NT2/D1 (cell line): ENCODE data around the gene ACP7.
A peak's percentile ranks its signal among the peaks of the same experiment; 100 is the strongest.

Experiments
- DNase-seq: peaks from one replicate; pipeline ENCODE4 v3.0.0-alpha.2; 2011; ENCODE audit warnings: low read depth, low spot score
- H3K27me3 ChIP-seq: 2 replicates; pipeline ENCODE4 v1.6.0; 2011; ENCODE audit warnings: mild to moderate bottlenecking; ENCODE audit not compliant: insufficient read length, insufficient read depth
- H3K36me3 ChIP-seq: 2 replicates; pipeline ENCODE4 v1.6.1; 2011; ENCODE audit warnings: mild to moderate bottlenecking, low read length, mixed read lengths; ENCODE audit not compliant: insufficient read depth, insufficient read length
- H3K4me1 ChIP-seq: 2 replicates; pipeline ENCODE4 v1.5.1; 2011; ENCODE audit not compliant: insufficient read depth, insufficient read length
- H3K4me3 ChIP-seq: 2 replicates; pipeline ENCODE4 v1.5.1; 2011; ENCODE audit warnings: low read depth; ENCODE audit not compliant: insufficient read length
- H3K9ac ChIP-seq: 2 replicates; pipeline ENCODE4 v1.6.0; 2011; ENCODE audit warnings: low read depth; ENCODE audit not compliant: insufficient read length
- H3K9me3 ChIP-seq: 2 replicates; pipeline ENCODE4 v1.5.1; 2011; ENCODE audit warnings: mild to moderate bottlenecking, low read length; ENCODE audit not compliant: insufficient read depth
- SUZ12 ChIP-seq: IDR thresholded peaks from 2 replicates; pipeline ENCODE4 v1.6.1; 2011; ENCODE audit not compliant: insufficient read length, insufficient read depth; ENCODE audit errors: extremely low read depth
- YY1 ChIP-seq: IDR thresholded peaks from 2 replicates; pipeline ENCODE4 v1.6.1; 2011; ENCODE audit not compliant: insufficient read length, insufficient read depth
- ZNF274 ChIP-seq: IDR thresholded peaks from 2 replicates; pipeline ENCODE4 v1.6.1; 2011; ENCODE audit warnings: mild to moderate bottlenecking, low read depth, low read length

ACP7 gene

GRCh38 chr19:39122934-39123731 lies 39.0 kb downstream of the ACP7 start:
- Histone ChIP-seq H3K4me3 (no peak overlapping the region), H3K9ac (no peak overlapping the region), H3K9me3 (no peaks in the 10 kb centered on the region), H3K36me3 (peaks cover 3% of the 10 kb centered on the region), H3K27me3 (no peaks in the 10 kb centered on the region), H3K4me1 (peaks cover 4% of the 10 kb centered on the region)
- TF ChIP-seq YY1: no peak
- no peak for TF ChIP-seq SUZ12
- no peak for TF ChIP-seq ZNF274
- DNase-seq: no peak

- no peak for DNase-seq
- H3K36me3 ChIP-seq: peaks cover 5% of the 10 kb centered on the region
- no peaks in the 10 kb centered on the region for H3K27me3 ChIP-seq
- peak overlapping the region; percentile 50 for H3K9ac ChIP-seq
- TF ChIP-seq YY1 (no peak), ZNF274 (no peak), SUZ12 (no peak)
- no peak overlapping the region for H3K4me3 ChIP-seq
- H3K4me1 ChIP-seq: peaks cover 7% of the 10 kb centered on the region
- H3K9me3 ChIP-seq: no peaks in the 10 kb centered on the region
Observed at GRCh38 chr19:39124136-39124764, 40.1 kb downstream of the ACP7 start.

- Histone ChIP-seq H3K9me3 (no peaks in the 10 kb centered on the region), H3K9ac (no peak overlapping the region)
- no peak for TF ChIP-seq ZNF274
- no peak for TF ChIP-seq SUZ12
- no peak for TF ChIP-seq YY1
Observed at GRCh38 chr19:39125199-39125553, 41.0 kb downstream of the ACP7 start.

GRCh38 chr19:39125554-39126311 lies 41.6 kb downstream of the ACP7 start, which contains the start of gene PAK4:
Gene PAK4, plus strand, starts transcription at chr19:39125786. Its CDS starts 43,768 bp downstream, at chr19:39169554.
- peak; percentile 69 for TF ChIP-seq YY1
- TF ChIP-seq ZNF274: no peak
- Histone ChIP-seq H3K36me3 (peaks cover 8% of the 10 kb centered on the region), H3K4me1 (peaks cover 10% of the 10 kb centered on the region), H3K9me3 (no peaks in the 10 kb centered on the region), H3K27me3 (no peaks in the 10 kb centered on the region), H3K9ac (peak within 1 kb of the TSS; percentile 77), H3K4me3 (peak within 1 kb of the TSS; percentile 67)
- DNase-seq: peak; percentile 92

More at GRCh38 chr19:39125199-39125553, 41.0 kb downstream of the ACP7 start:
- no peak for DNase-seq
- Histone ChIP-seq H3K27me3 (no peaks in the 10 kb centered on the region), H3K36me3 (peaks cover 8% of the 10 kb centered on the region), H3K4me3 (no peak overlapping the region), H3K4me1 (peaks cover 10% of the 10 kb centered on the region)

DNA sequence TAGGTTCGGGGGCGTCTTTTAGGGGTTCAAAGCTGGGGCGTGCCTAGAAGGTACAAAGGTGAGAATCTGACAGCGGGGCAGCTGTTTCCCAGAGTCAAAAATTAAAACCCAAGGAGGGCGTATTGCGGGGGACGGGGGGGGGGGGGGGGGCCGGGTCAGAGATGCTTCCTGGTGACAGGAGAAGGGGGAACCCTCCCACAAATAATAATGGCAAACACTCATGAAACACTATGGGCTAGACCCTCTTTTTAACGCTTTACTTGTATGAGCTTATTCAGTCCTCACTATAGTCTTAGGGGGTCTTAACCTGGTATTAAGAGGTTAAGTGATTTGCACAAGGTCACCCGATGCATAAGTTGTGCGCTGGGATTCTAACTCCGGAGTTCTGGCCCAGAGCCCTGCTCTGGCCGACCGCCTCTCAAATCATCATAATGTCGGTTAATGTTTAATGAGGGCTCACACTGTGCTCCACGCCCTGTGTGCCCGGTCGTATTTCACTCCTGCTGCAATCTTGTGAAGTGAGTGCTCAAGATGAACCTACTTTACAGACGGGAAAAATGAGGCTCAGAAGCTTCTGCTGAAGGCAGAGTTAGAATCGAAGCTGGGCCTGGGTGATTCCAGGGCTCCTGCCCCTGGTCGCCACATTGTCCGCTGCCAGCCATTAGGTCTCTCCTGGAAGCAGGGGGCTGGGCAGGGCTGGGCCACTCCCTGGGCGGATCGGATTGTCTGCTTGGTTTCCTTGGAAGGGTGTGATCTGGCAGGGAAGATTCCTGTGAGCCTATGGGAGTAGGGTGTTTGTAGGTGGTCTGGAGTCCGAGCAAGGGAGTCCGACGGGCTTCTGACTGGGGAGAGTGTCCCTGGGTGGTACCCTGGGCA lies 42.4 kb downstream of the ACP7 start:
- no peak for DNase-seq
- peak overlapping the region; percentile 67 for H3K4me3 ChIP-seq

DNA sequence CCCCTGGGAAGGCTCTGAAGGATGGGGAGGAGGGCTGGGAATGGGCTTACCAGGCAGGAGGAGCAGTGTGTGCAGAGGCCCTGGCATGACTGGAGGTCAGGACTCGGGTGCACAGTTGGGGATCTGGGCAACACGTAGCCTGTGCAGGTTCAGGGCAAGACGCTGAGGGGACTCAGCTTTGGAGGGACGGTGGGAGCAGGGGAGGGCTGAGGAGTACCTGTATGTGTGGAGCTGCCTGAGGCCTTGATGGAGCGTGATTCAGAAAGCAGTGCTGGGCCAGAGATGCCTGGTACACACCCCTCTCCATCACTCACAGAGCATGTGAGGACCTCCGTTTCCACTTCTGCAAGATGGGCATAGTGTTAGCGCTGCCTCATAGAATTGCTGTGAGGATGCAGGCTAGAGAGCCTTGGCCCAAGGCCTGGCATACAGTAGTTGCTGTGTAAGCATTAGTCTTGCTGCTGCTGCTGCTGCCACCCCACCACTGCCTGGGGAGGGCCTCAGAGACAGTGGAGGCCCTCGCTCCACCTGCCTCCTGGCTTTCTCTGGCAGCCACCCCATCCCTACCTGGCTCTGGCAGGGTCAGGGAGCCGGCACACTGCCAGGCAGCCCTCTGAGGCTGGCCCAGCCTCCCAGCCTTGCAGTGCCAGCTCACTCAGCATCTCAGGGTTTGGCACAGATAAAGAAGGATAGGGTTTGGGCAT lies 43.8 kb downstream of the ACP7 start:
- peaks cover 22% of the 10 kb centered on the region for H3K4me1 ChIP-seq
- no peak for TF ChIP-seq YY1
- TF ChIP-seq ZNF274: no peak
- TF ChIP-seq SUZ12: no peak
- no peaks in the 10 kb centered on the region for H3K9me3 ChIP-seq
- no peak for DNase-seq
- H3K27me3 ChIP-seq: no peaks in the 10 kb centered on the region
- H3K36me3 ChIP-seq: peaks cover 10% of the 10 kb centered on the region
- peak overlapping the region; percentile 39 for H3K9ac ChIP-seq
- no peak overlapping the region for H3K4me3 ChIP-seq

More for the DNA sequence above, 42.4 kb downstream of the ACP7 start:
- no peaks in the 10 kb centered on the region for H3K27me3 ChIP-seq
- peak overlapping the region; percentile 77 for H3K9ac ChIP-seq
- peaks cover 8% of the 10 kb centered on the region for H3K36me3 ChIP-seq
- no peaks in the 10 kb centered on the region for H3K9me3 ChIP-seq
- peaks cover 17% of the 10 kb centered on the region for H3K4me1 ChIP-seq
- TF ChIP-seq YY1: no peak
- no peak for TF ChIP-seq SUZ12
- no peak for TF ChIP-seq ZNF274
